Parathyroid adenoma (tissue), 2 donors: ENCODE data around the gene HOXB7.
A peak's percentile ranks its signal among the peaks of the same experiment; 100 is the strongest.

Experiments
- H2AFZ ChIP-seq: fragments of 300-600 bp; sonication (generic); one replicate; pipeline ENCODE4 v1.7.0; 2017; ENCODE audit warnings: antibody characterized with exemption, mild to moderate bottlenecking
- H3K27ac ChIP-seq: fragments of 300-600 bp; sonication (generic); one replicate; pipeline ENCODE4 v1.7.0; 2017
- H3K27me3 ChIP-seq: fragments of 300-600 bp; sonication (generic); one replicate; pipeline ENCODE4 v1.7.0; 2017; ENCODE audit warnings: low read length; ENCODE audit not compliant: control insufficient read depth, insufficient read depth
- H3K36me3 ChIP-seq: fragments of 300-600 bp; sonication (generic); one replicate; pipeline ENCODE4 v1.7.0; 2017; ENCODE audit warnings: low read length; ENCODE audit not compliant: control insufficient read depth, insufficient read depth
- H3K4me1 ChIP-seq: fragments of 300-600 bp; sonication (generic); one replicate; pipeline ENCODE4 v1.7.0; 2017; ENCODE audit warnings: control low read depth
- H3K4me2 ChIP-seq: fragments of 300-600 bp; sonication (generic); one replicate; pipeline ENCODE4 v1.7.0; 2017; ENCODE audit warnings: low read length
- H3K4me3 ChIP-seq: fragments of 300-600 bp; sonication (generic); one replicate; pipeline ENCODE4 v1.7.0; 2017; ENCODE audit warnings: low read depth, low read length
- H3K79me2 ChIP-seq: fragments of 300-600 bp; sonication (generic); one replicate; pipeline ENCODE4 v1.7.0; 2017; ENCODE audit warnings: control low read depth
- H3K9ac ChIP-seq: fragments of 300-600 bp; sonication (generic); one replicate; pipeline ENCODE4 v1.7.0; 2017; ENCODE audit warnings: mild to moderate bottlenecking
- H3K9me3 ChIP-seq: fragments of 300-600 bp; sonication (generic); one replicate; pipeline ENCODE4 v1.7.0; 2017; ENCODE audit warnings: low read length; ENCODE audit not compliant: control insufficient read depth
- CTCF ChIP-seq: fragments of 300-600 bp; sonication (generic); IDR thresholded peaks from one replicate; pipeline ENCODE4 v1.7.0; 2017; ENCODE audit warnings: antibody characterized with exemption, mild to moderate bottlenecking
- donor health status: primary hyperparathyroidism.

The HOXB7 gene

GRCh38 chr17:48577330-48577945, 33.4 kb downstream of the HOXB7 start:
- H3K4me1 ChIP-seq = no peaks in the 10 kb centered on the region
- no peaks in the 10 kb centered on the region for H3K9me3 ChIP-seq

DNA sequence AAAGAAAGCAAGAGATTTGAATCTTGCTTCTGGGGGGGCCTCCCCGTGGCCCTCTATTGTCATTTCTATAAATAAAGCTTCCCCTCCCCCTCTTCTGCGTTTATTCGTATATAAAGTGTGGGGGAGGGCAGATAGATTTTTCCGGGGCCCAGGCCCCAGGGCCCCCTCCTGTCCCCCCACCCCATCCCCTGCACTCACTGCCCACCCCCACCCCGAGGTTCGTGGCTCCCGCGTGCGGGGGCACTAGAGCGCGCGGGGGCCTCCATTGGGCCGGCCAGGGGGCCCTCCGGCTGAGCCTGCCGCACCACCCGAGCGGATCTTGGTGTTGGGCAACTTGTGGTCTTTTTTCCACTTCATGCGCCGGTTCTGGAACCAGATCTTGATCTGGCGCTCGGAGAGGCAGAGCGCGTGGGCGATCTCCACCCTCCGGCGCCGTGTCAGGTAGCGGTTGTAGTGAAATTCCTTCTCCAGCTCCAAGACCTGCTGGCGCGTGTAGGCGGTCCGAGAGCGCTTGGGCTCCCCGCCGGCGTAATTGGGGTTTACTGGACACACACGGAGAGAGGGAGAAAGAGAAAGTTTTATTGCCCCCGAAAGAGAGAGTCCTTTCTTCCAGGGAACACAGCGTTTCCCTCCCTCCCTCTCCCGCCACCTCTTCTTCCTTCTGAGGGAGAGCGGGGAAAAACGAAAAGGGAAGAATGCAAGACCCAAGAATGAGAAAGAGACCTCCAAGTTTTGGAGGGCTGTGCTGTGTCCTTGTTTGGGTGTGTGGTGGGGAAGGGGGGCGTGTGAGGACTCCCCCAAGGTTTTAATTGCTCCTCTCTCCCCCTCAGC, 34.1 kb downstream of the HOXB7 start:
- Histone ChIP-seq H3K4me1 (no peaks in the 10 kb centered on the region), H3K36me3 (no peaks in the 10 kb centered on the region), H3K27me3 (no peaks in the 10 kb centered on the region), H3K4me2 (peak overlapping the region; percentile 82), H3K79me2 (no peaks in the 10 kb centered on the region), H3K4me3 (peak overlapping the region; percentile 59), H3K9ac (no peak overlapping the region), H3K9me3 (no peaks in the 10 kb centered on the region), H2AFZ (no peak overlapping the region), H3K27ac (no peak overlapping the region)
- TF ChIP-seq CTCF = no peak

More at GRCh38 chr17:48577330-48577945, 33.4 kb downstream of the HOXB7 start:
- Histone ChIP-seq H3K27me3 (no peaks in the 10 kb centered on the region), H3K4me2 (peak overlapping the region; percentile 82), H3K79me2 (no peaks in the 10 kb centered on the region), H3K36me3 (no peaks in the 10 kb centered on the region), H2AFZ (no peak overlapping the region), H3K9ac (no peak overlapping the region), H3K4me3 (peak overlapping the region; percentile 59), H3K27ac (no peak overlapping the region)
- TF ChIP-seq CTCF = no peak

- Histone ChIP-seq H3K4me3 (no peak overlapping the region), H3K4me1 (no peaks in the 10 kb centered on the region)
Observed at GRCh38 chr17:48575673-48576478, 34.9 kb downstream of the HOXB7 start.

GRCh38 chr17:48575066-48575582, 35.7 kb downstream of the HOXB7 start:
- Histone ChIP-seq H3K9me3 (no peaks in the 10 kb centered on the region), H3K9ac (no peak overlapping the region), H3K79me2 (no peaks in the 10 kb centered on the region), H3K36me3 (no peaks in the 10 kb centered on the region), H3K27ac (no peak overlapping the region), H3K27me3 (no peaks in the 10 kb centered on the region), H2AFZ (no peak overlapping the region), H3K4me2 (no peak overlapping the region), H3K4me3 (no peak overlapping the region), H3K4me1 (no peaks in the 10 kb centered on the region)
- TF ChIP-seq CTCF = no peak

More at GRCh38 chr17:48575673-48576478, 34.9 kb downstream of the HOXB7 start:
- H3K27me3 ChIP-seq = no peaks in the 10 kb centered on the region
- H3K4me2 ChIP-seq = peak overlapping the region; percentile 1
- H2AFZ ChIP-seq = no peak overlapping the region
- H3K9ac ChIP-seq = no peak overlapping the region
- no peaks in the 10 kb centered on the region for H3K79me2 ChIP-seq
- peak overlapping the region; percentile 1 for H3K27ac ChIP-seq
- TF ChIP-seq CTCF = no peak
- H3K9me3 ChIP-seq = no peaks in the 10 kb centered on the region
- no peaks in the 10 kb centered on the region for H3K36me3 ChIP-seq
